PFSK-1 (cell line): ENCODE data around the gene STK40.

Experiments used
- FOXP2 ChIP-seq: optimal IDR thresholded peaks from 2 replicates; pipeline ENCODE3; 2011; ENCODE audit warnings: borderline replicate concordance, control low read depth, inconsistent platforms; ENCODE audit not compliant: insufficient read depth; ENCODE audit errors: extremely low read length, extremely low read depth
- POLR2AphosphoS5 ChIP-seq: IDR thresholded peaks from 2 replicates; pipeline ENCODE4 v1.6.1; 2012; ENCODE audit warnings: low read depth, mild to moderate bottlenecking, control low read depth, low read length, moderate library complexity
- SIN3A ChIP-seq: IDR thresholded peaks from 2 replicates; pipeline ENCODE4 v1.6.1; 2012; ENCODE audit warnings: mild to moderate bottlenecking, low read length, moderate library complexity, borderline replicate concordance; ENCODE audit not compliant: insufficient read depth
- TAF1 ChIP-seq: IDR thresholded peaks from 2 replicates; pipeline ENCODE4 v1.6.1; 2012; ENCODE audit warnings: low read length, control low read depth, borderline replicate concordance; ENCODE audit not compliant: insufficient read depth
- TF ChIP-seq, protein P1 (sequence below), 2 experiments: IDR thresholded peaks; 2 replicates each; pipeline versions ENCODE4 v1.6.1 to v1.8.0; 2011 to 2012; ENCODE audit warnings: low read depth in 2 of 2, low read length in 2 of 2, control low read depth in 1 of 2, inconsistent platforms in 1 of 2, mild to moderate bottlenecking in 1 of 2, moderate library complexity in 1 of 2; ENCODE audit not compliant: insufficient read depth in 1 of 2

DNA sequence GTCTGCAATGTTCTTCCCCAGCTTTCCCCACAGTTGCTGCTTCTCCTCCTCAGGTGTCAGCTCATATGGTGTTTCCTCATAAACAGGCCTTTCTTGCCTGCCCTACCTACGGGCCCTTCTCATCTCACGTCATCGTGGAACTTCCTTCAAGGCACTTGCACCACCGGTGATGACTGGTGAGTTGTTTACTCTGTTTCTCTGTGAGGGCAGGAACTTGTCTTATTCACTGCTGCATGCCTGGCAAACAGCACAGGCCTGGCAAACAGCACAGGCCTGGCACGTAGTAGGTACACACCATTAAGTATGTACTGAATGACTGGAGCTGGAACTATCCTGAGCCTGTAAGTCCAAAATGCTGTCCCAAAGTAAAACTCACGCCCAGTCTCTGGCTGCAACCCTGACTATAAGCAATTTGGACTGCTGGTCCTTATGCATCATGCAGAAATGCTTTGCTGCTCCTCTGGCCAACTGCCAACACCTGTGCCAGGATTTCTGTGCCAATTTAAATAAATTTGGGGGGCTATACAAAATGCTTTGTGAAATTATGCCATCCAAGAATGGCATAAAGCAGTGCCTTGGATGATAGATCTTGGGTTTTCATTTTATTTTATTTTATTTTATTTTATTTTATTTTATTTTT lies 25.7 kb downstream of the STK40 start:
- TF ChIP-seq TAF1 (no peak), POLR2AphosphoS5 (no peak), SIN3A (no peak), FOXP2 (no peak)
- TF ChIP-seq, protein P1, sequence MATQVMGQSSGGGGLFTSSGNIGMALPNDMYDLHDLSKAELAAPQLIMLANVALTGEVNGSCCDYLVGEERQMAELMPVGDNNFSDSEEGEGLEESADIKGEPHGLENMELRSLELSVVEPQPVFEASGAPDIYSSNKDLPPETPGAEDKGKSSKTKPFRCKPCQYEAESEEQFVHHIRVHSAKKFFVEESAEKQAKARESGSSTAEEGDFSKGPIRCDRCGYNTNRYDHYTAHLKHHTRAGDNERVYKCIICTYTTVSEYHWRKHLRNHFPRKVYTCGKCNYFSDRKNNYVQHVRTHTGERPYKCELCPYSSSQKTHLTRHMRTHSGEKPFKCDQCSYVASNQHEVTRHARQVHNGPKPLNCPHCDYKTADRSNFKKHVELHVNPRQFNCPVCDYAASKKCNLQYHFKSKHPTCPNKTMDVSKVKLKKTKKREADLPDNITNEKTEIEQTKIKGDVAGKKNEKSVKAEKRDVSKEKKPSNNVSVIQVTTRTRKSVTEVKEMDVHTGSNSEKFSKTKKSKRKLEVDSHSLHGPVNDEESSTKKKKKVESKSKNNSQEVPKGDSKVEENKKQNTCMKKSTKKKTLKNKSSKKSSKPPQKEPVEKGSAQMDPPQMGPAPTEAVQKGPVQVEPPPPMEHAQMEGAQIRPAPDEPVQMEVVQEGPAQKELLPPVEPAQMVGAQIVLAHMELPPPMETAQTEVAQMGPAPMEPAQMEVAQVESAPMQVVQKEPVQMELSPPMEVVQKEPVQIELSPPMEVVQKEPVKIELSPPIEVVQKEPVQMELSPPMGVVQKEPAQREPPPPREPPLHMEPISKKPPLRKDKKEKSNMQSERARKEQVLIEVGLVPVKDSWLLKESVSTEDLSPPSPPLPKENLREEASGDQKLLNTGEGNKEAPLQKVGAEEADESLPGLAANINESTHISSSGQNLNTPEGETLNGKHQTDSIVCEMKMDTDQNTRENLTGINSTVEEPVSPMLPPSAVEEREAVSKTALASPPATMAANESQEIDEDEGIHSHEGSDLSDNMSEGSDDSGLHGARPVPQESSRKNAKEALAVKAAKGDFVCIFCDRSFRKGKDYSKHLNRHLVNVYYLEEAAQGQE (IDR thresholded peaks at IDR 0.05; ENCODE audit: insufficient read depth in 1 of 2, low read depth in 2 of 2, low read length in 2 of 2) = no peak
